ENCODE data around the gene ZGPAT.

ZGPAT gene

GRCh38 chr20:63745961-63746731, 38.3 kb downstream of the ZGPAT start:
- no peak for DNase-seq

GRCh38 chr20:63746751-63747315, 39.0 kb downstream of the ZGPAT start:
- DNase-seq: no peak

- DNase-seq: no peak
These were observed 39.8 kb downstream of the ZGPAT start for GRCh38 chr20:63747622-63748069.

- no peak for DNase-seq
These were observed 40.5 kb downstream of the ZGPAT start for GRCh38 chr20:63748070-63748933.

GRCh38 chr20:63748934-63749270, 41.1 kb downstream of the ZGPAT start:
- DNase-seq: no peak

- DNase-seq: no peak
These were observed 42.0 kb downstream of the ZGPAT start for GRCh38 chr20:63749597-63750508.

- peak; percentile 64 for DNase-seq
These were observed 43.1 kb downstream of the ZGPAT start for GRCh38 chr20:63750807-63751470.

GRCh38 chr20:63751471-63752271, 43.8 kb downstream of the ZGPAT start:
- peak; percentile 34 for DNase-seq

GRCh38 chr20:63752411-63753101, 44.7 kb downstream of the ZGPAT start:
- DNase-seq: no peak

- no peak for DNase-seq
These were observed 45.5 kb downstream of the ZGPAT start for GRCh38 chr20:63753381-63753780.

- no peak for DNase-seq
These were observed 46.2 kb downstream of the ZGPAT start for GRCh38 chr20:63754008-63754407.

GRCh38 chr20:63755933-63756647, 48.3 kb downstream of the ZGPAT start:
- DNase-seq: no peak

GRCh38 chr20:63756648-63756991, 48.8 kb downstream of the ZGPAT start:
- peak; percentile 38 for DNase-seq

- no peak for DNase-seq
These were observed 50.3 kb downstream of the ZGPAT start for GRCh38 chr20:63758152-63758551.

- no peak for DNase-seq
These were observed 51.6 kb downstream of the ZGPAT start for GRCh38 chr20:63759377-63759901.

GRCh38 chr20:63765082-63765873, 57.4 kb downstream of the ZGPAT start:
- DNase-seq: no peak

- DNase-seq: no peak
These were observed 58.1 kb downstream of the ZGPAT start for GRCh38 chr20:63765902-63766301.

- DNase-seq: no peak
These were observed 59.0 kb downstream of the ZGPAT start for GRCh38 chr20:63766695-63767426.
